HFF-Myc (cell line): Measurements from ENCODE around the gene IFITM10.

ENCODE experiments used
- DNase-seq: peaks from one replicate; pipeline ENCODE4 v3.0.0-alpha.2; 2011; ENCODE audit warnings: low read depth; ENCODE audit errors: extremely low read depth
- H3K4me3 ChIP-seq: replicated peaks from 2 replicates; pipeline ENCODE4 v1.5.1; 2011; ENCODE audit warnings: low read depth, mild to moderate bottlenecking, control low read depth, low read length
- TF ChIP-seq, protein P1 (sequence below): IDR thresholded peaks from 2 replicates; pipeline ENCODE4 v1.5.1; 2012; ENCODE audit warnings: mild to moderate bottlenecking, low read depth, low read length, control low read depth; ENCODE audit errors: missing control alignments

Gene IFITM10

DNA sequence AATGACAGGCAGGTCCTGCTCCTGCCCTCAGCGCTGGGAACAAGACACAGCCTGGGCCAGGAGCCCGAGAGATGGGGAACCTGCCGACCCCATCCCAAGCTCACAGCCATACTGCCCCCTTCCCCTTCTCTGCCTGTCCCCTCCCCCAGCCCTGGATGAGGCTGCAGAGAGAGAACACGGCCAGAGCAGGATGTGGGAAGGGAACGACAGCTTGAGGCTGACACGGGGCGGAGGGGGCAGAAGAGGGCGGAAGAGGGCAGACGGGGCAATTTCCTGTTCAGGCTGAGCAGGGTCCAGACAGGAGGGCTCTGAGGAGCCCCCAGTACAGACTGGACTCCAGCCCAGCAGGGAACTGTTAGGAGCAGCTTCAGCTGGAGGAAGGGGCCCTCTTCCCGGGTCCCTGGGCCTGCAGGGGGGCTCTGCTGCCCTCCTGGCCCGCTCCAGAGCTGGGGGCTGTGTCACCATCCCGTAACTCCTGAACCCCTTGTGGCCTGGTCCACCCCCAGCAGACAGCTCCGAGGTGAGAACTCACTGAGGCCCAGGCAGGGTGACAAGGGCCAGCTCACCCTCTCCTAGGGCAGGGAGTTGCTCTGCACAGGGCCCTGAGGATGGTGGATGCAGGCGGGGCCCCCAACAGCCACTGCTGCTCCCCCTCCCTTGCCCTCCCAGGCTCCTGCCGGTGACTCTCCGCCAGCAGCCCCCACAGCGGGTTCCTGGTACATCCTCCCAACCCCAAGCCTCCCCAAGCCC, 7.6 kb upstream of the IFITM10 start:
- no peak overlapping the region for H3K4me3 ChIP-seq
- DNase-seq, result no peak
- TF ChIP-seq, protein P1, sequence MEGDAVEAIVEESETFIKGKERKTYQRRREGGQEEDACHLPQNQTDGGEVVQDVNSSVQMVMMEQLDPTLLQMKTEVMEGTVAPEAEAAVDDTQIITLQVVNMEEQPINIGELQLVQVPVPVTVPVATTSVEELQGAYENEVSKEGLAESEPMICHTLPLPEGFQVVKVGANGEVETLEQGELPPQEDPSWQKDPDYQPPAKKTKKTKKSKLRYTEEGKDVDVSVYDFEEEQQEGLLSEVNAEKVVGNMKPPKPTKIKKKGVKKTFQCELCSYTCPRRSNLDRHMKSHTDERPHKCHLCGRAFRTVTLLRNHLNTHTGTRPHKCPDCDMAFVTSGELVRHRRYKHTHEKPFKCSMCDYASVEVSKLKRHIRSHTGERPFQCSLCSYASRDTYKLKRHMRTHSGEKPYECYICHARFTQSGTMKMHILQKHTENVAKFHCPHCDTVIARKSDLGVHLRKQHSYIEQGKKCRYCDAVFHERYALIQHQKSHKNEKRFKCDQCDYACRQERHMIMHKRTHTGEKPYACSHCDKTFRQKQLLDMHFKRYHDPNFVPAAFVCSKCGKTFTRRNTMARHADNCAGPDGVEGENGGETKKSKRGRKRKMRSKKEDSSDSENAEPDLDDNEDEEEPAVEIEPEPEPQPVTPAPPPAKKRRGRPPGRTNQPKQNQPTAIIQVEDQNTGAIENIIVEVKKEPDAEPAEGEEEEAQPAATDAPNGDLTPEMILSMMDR, result no peak

DNA sequence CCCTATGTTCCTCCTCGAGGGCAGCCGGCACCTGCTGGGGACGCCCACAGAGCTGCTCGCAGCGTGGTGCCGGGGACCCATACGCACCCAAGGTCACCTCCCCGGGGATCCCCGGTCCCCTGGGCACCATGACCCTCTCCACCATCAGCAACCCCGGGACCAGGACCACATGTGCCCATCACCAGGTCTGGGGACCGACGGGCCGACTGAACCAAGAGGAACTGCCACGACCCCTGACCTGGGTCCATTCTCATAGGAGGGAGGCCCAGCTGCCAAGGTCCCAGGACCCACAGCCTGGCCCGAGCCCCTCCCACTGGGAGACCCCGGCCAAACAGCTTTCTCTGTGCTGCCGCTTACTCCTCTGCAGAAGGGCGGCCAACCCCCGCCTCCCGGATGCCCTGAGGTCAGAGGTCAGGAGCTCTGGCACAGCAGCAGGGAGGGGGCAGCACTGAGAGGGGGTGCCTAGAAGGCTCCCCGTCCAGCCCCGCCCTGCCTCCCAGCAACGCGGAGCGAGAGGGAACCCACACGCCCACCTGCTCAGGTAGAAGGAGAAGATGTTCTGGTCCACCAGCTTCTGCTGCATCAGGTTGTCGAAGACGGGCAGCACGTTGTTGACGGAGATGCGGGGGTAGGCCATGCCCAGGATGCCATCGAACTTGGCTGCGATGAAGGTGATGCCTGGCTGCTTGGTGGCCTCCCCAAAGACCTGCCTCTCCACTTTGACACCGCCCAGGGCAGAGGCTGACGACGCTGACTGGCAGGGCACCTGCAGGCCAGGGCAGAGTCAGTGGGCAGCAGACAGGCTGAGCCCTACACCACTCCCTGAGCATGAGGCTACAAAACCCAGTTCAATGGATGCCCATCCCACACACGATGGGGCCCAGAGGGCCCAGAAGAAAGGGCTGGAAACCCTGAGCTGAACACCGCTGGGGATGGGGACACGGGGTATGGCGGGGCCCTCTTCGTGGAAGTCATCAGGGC, 6.7 kb upstream of the IFITM10 start:
- no peak overlapping the region for H3K4me3 ChIP-seq
- no peak for DNase-seq
- TF ChIP-seq, protein P1, result no peak

DNA sequence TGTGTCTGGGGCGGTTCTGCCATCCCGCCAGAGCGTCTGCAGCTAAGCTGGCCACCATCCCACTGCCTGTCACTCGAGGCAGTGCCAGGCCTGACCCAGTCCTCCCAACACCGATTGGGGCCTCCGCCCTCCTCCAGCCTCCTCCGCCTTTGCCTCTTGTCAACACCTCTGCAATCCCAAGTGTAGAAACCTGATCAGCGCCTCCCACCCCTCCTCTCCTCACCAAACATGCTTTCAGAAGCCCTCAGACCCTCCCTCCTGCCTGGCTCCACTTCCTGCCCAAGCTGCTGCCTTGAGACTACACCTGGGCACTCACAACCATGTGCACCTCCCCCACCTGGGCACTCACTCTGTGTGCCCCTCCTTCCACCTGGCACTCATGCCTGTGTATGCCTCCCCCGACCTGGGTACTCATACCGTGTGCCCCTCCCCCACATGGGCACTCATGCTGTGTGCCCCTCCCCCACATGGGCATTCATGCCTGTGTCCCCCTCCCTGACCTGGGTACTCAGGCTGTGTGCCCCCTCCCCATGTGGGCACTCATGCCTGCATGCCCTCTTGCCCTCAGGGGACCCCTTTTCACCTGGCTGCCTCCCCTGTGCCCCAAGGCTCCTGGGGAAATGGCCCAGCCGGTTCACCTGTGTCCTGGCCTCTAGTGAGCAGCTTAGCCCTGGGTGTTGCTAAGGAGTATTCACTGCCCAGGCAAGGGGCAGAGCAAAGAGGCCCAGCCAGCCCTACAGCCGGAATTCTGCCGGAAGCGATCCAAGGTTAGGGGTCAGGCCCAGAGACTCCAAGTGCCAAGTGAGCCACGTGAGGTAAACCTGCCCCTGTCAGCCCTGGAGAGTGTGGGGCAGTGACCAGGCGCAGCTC, 5.5 kb upstream of the IFITM10 start:
- TF ChIP-seq, protein P1, result no peak
- DNase-seq, result no peak
- H3K4me3 ChIP-seq, result no peak overlapping the region

DNA sequence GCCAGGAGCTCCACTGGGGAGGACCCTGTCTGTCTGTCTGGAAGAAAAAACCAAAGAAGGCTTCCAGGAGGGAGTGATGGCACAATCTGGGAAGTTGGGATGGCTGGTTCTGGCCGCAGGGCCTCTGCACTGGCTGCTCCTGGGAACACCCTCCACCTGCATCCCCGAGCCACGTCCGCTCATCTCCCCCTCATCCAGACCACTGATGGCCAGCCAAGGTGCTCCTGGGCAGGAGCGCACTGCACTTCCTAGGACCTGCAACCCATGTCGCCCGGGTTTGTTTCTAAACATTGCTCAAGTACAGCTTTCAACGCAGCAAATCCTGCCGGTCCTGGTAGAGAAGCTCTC, 4.9 kb upstream of the IFITM10 start:
- no peak for DNase-seq
- no peak overlapping the region for H3K4me3 ChIP-seq
- TF ChIP-seq, protein P1, result no peak

DNA sequence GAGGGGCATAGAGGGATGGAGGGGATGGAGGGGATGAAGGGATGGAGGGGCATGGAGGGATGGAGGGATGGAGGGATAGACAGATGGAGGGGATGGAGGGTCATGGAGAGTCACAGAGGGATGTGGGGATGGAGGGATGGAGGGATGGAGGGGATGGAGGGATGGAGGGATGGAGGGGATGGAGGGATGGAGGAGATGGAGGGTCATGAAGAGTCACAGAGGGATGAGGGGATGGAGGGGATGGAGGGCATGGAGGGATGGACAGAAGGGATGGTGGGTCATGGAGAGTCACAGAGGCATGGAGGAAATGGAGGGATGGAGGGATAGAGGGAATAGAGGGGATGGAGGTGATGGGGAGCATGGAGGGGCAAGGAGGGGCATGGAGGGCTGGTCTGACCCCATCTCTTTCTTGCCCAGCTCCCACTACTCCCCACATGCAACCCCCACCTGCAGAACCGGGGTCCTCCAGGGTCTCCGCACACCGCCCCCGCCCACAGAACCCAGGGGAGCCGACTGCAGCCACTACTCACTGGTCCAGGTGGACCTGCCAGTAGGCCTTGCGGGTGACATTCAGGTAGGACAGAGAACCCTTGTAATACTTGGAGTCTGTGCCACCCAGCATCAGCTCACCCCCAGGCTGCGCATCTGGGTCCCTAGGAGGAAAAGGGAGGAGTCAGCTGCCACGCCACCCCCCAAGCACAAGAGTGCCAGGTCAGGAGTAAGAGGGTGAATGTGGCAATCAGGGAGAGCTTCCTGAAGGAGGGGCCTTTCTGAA, 4.2 kb upstream of the IFITM10 start:
- TF ChIP-seq, protein P1, result no peak
- no peak for DNase-seq
- no peak overlapping the region for H3K4me3 ChIP-seq

DNA sequence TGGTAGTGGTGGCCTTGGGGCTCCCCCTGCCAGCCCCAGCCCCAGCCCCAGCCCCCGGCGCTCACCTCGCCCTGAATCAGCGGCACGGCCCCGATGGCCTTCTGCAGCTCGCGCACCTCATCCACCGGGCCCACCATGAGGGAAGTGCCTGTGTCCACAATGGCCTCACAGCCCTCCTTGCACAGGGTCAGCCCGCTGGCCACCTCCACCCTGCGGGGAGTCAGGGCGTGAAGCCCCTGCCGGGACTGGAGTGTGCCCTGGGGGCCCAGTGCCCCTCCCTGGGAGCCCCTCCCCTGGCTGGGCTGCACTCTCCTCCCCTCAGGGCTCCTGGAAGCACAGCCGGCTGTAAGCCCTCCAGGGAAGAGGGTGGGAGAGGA, 3.5 kb upstream of the IFITM10 start:
- H3K4me3 ChIP-seq, result no peak overlapping the region
- TF ChIP-seq, protein P1, result no peak
- no peak for DNase-seq
